CD4-positive, alpha-beta T cell treated with Interleukin-6 at 100 ng/mL for 8 hours (primary cell): ENCODE measurements around the gene NOC4L.
"Not testable (repeated sequence)": the region's sequence is repeated elsewhere in the genome, so short reads cannot be mapped to it uniquely, and the experiment has no call there.

Experiments
- DNase-seq: peaks from one replicate; pipeline ENCODE4 v3.0.0-alpha.2; 2020; ENCODE audit warnings: mixed read lengths, low spot score

Gene NOC4L

DNA sequence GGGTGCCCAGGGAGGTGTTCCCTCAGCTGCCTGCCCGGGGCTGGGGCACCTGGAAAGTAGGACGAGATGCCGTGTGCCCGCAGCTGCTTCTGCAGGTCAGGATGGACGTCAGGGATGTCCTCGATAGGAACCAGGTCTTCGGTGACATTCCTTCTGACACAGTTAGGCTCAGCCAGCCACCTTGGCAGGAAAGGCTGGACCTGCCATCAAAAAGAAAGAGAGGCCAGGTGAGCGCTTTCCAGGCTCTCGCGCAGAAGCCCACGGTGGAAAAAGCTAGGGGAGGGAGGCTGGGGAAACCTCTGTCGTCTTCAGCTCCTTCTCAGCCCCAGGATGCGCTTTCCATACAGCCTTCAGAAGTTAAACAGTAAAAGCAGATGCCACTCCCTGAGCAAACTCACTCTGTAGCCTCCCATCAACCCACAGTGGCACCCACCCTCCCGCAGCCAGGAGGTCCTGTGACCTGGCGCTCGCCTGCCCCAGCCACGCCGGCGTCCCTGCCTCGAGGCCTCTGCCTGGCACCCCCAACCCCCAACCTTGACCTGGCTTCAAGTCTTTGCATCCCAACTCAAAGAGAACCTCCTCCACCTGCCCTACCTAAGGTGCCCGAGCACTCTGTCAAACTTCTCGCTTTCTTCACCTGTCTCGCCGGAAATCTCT is 1.4 kb upstream of the NOC4L start:
- DNase-seq = no peak

DNA sequence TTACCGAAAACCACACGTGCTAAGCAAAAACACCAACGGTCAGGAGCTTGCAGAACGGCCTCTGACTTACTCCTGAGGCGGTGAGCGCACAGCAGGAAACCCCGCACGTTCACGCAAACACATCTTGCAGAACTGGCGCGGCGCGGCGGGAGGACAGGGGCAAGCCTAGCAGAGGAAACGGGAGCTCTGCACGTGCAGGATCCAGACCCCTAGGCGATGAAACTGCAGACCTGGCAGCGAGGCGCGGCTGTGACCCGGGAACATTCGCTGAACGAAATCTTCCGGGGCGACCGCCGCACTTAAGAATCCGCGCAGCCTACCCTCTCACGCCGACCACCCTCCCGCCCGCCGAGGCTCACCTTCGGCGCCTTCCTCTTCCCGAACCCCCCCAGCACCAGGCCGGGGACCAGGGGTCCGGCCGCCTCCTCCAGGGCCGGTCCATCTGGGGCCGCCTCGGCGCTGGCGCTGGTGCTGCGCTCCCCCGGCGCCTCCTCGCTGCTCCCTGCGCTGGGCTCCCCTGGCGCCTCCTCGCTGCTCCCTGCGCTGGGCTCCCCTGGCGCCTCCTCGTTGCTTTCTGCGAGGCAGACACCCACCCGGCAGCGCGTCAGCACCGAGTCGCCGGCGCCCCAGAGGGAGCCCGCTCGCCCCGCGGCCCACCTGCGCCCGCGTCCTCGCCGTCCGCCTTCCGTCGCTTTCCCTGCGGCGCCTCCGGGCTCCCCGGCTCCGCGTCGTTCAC is 753 bp upstream of the NOC4L start:
- DNase-seq = no peak

GRCh38 chr12:132144810-132145168 is 532 bp downstream of the NOC4L start:
- DNase-seq = no peak

DNA sequence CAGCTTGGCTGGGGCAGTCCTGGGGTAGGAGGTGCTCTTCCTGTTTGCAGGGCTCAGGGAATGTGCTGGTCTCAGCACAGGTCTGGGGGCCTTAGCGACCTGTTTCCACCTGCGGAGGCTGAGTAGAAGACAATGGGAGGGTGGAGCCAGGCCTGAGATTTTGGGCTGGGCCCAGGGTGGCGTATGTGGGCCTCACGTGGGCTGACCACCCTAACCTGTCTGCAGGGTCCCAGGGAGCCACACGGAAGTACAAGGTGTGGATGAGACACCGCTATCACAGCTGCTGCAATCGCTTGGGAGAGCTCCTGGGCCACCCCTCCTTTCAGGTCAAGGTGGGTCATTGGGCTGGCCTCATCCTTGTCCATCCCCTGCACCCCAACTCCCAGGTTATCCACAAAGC is 1.1 kb downstream of the NOC4L start:
- DNase-seq = no peak

DNA sequence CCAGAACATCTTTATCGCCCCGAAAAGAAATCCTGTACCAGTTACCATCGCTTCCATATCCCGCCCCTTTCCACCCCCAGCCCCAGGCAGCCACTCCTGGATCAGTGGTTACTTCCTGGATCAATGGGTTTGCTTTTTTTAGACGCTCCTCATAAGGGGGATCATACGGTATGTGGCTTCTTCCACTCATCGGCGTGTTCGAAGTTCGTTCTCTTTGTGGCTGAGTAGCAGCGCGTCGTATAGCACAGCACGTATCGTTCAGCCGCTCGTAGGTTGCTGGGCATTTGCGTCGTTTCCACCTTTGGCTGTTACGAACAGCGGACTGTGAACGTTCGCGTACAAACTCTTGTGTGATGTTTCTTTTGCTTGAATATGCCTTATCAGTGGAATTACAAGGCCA is 1.8 kb downstream of the NOC4L start:
- DNase-seq = no peak

DNA sequence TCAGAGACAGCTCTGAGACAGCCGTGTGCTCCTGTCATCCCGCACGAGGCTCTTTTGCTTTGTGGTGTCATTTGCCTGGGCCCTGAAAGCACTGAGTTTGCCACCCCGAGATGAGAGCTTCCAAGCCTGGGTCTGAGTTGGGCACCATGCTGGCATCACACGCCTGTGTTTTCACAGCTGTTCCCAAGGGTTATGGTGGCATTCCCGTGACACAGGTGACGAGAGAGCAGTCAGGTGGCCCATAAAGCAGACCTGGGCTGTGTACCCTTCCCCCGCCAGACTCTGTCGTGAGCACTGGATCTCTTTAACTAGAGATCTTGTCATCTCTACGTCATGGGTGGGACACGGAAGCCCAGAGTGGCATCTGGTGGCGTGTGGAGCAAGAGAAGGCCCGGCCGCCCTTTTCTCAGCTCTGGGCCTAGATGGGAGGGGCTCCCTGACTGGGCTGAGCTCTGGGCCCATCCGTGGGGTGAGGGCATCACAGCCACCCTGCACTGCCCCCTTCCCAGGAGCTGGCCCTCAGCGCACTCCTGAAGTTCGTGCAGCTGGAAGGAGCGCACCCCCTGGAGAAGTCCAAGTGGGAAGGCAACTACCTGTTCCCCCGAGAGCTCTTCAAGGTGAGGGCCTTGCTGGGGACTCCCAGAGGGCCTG is 2.6 kb downstream of the NOC4L start:
- DNase-seq = no peak

- DNase-seq = no peak
These were observed 3.4 kb downstream of the NOC4L start for GRCh38 chr12:132147423-132148367.

GRCh38 chr12:132148368-132149045 is 4.2 kb downstream of the NOC4L start:
- DNase-seq = no peak

DNA sequence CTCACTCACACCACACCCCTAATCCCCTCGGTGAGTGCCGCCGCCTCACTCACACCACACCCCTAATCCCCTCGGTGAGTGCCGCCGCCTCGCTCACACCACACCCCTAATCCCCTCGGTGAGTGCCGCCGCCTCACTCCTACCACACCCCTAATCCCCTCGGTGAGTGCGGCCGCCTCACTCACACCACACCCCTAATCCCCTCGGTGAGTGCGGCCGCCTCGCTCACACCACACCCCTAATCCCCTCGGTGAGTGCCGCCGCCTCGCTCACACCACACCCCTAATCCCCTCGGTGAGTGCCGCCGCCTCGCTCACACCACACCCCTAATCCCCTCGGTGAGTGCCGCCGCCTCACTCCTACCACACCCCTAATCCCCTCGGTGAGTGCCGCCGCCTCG is 5.3 kb downstream of the NOC4L start:
- DNase-seq = not testable (repeated sequence)

- no peak for DNase-seq
These were observed 6.5 kb downstream of the NOC4L start for GRCh38 chr12:132150780-132151144.

GRCh38 chr12:132151145-132151765 is 7.0 kb downstream of the NOC4L start:
- no peak for DNase-seq

DNA sequence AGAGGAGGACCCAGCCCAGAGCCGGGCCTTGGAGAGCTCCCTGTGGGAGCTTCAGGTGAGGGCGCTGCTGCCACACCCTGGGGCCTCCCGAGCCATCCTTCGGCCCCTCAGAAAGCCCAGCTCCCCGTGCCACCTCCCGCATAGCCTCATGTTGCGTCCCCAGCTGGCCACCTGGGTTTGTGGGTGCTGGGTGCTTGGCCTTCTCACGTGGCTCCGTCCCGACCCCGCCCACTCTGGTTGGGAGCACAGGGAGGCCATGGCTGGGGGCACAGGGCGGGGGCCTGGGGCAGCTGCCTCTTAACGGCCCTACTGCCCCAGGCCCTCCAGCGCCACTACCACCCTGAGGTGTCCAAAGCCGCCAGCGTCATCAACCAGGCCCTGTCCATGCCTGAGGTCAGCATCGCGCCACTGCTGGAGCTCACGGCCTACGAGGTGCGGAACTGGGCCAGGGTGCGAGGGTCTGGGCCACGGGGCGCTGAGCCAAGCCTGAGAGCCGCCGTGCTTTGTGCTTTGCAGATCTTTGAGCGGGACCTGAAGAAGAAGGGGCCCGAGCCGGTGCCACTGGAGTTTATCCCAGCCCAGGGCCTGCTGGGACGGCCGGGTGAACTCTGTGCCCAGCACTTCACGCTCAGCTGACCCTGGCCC is 7.6 kb downstream of the NOC4L start:
- no peak for DNase-seq

- no peak for DNase-seq
These were observed 8.2 kb downstream of the NOC4L start for GRCh38 chr12:132152411-132152821.

DNA sequence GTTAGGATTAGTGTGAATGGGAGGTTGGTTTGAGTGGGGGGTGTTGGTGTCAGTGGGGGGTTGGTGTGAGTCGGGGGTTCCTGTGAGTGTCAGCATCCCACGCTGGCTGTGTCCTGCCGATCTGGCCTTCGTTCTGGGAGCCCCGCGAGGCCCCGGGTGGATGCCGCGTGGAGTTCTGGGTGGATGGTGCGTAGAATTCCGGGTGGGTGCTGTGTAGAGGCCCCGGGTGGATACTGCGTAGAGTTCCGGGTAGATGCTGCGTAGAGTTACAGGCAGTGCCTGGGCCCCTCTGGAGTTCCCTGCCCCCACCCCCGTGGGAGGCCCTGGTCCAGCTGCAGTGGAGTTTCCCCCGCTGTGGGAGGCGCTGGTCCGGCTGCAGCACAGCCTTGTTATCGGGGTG is 8.7 kb downstream of the NOC4L start:
- no peak for DNase-seq

GRCh38 chr12:132153501-132154340 is 9.5 kb downstream of the NOC4L start:
- DNase-seq = peak; percentile 65

GRCh38 chr12:132154341-132154761 is 10.1 kb downstream of the NOC4L start:
- DNase-seq = no peak

DNA sequence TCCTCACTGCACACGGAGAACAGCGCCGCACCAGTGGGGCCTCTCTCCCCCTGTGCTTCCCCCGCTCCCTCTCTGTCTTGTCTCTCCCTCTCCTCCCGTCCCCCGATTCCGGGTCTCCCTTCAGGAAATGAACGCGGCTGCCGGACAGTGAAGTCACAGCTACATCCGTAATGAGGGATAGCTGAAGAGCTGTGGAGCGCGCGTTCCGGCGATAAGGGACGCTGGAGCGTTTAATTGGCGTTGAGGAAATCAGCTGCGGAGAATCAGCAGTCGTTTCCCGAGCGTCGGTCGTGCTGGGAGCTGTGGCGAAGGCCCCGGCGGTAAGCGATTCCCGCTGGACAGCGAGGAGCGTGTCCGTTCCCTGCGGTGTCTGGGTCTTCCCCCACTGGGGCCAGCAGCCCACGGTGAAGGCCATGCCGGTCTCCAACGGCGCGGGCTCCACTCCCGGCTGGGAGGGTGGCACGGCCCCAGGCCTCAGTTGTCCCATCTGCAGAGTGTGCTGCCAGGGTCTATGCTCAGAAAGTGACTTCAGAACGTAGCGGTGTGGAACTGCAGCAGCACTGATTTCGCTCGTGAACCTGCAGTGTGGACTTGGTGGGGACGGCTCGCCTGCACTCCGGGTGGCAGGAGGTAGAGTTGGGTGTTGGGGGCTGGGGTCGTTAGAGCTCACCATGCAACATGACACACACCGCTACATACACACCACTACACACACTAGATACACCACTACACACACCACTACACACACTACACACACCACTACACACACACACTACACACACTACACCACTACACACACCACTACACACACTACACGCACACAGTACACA is 10.9 kb downstream of the NOC4L start:
- DNase-seq = no peak

DNA sequence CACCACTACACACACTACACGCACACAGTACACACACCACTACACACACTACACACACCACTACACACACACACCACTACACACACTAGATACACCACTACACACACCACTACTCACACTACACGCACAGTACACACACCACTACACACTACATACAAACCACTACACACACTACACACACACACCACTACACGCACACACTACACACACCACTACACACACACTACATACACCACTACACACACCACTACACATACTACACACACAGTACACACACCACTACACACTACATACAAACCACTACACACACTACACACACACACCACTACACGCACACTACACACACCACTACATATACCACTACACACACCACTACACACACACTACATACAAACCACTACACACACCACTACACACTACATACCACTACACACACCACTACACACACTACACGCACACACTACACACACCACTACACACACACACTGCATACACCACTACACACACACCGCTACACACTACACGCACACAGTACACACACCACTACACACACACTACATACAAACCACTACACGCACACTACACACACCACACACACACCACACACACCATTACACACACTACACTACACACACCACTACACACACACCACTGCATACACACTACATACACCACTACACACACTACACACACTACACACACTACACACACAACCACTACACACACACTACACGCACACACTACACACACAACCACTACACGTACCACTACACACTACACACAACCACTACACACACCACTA is 11.7 kb downstream of the NOC4L start:
- DNase-seq = no peak
